ENCODE data around the gene RNF112.

Gene RNF112

GRCh38 chr17:19369846-19370492 lies 41.1 kb upstream of the RNF112 start:
- H3K4me3 ChIP-seq (ENCODE audit: low read depth, low read length), result no peak overlapping the region
- TF ChIP-seq CTCF (IDR thresholded peaks at IDR 0.05; ENCODE audit: low read depth, low read length, missing control alignments), result no peak
- no peak for DNase-seq (ENCODE audit: low read depth)

GRCh38 chr17:19370493-19370960 lies 40.5 kb upstream of the RNF112 start:
- no peak for TF ChIP-seq CTCF (IDR thresholded peaks at IDR 0.05; ENCODE audit: low read depth, low read length, missing control alignments)
- DNase-seq (ENCODE audit: low read depth), result no peak
- H3K4me3 ChIP-seq (ENCODE audit: low read depth, low read length), result no peak overlapping the region

DNA sequence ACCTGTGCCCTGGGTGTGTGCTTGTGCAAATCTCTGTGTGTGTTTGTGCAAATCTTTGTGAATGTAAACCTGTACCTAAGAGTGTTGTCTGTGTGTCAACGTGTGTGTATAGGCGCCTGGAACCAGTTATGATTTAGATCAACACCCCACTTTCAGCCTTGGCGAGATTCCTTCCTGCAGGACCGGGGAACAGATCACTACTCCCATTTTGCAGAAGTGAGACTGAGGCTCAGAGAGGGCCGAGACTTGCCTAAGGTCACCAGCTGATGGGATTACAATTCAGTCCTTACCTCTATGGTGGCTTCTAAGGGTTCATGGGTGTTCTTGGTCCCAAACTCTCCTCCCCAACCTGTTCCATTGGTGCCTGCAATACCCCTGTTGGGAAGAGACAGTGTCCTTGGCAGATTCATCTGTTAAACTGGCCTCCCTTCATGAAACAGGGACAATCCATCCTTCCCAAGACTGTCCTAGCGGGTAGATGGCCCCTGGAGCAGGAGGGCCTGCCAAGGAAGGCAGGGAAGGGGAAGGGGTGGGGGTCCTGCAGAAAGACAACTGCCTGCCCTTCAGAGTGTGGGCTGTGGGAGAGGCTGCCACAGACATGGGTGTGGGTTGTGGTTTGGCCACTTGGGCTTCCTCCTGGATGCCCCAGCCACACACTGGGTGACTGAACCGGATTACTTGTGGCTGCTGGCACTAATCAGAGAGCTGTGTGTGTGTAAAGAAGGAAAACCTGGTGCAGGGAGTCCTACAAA lies 39.6 kb upstream of the RNF112 start:
- no peak for TF ChIP-seq CTCF (IDR thresholded peaks at IDR 0.05; ENCODE audit: low read depth, low read length, missing control alignments)
- no peak overlapping the region for H3K4me3 ChIP-seq (ENCODE audit: low read depth, low read length)
- no peak for DNase-seq (ENCODE audit: low read depth)

DNA sequence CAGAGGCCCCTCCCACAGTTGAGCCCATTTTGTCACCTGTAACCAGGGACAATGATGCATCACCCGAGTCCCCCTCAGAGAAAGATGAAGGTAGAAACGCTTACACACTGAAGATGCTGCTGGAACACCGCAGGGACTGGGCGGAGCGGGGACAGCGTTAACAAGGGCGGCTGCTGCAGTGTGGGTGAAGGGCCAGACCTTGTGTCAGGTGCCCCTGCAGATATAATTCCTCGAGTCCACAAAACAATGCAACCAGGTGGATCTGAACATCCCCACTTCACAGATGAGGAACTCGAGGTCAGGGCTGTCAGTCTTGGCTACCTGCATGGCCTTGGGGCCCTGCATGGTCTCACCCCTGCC lies 39.0 kb upstream of the RNF112 start:
- DNase-seq (ENCODE audit: low read depth), result no peak
- no peak for TF ChIP-seq CTCF (IDR thresholded peaks at IDR 0.05; ENCODE audit: low read depth, low read length, missing control alignments)
- no peak overlapping the region for H3K4me3 ChIP-seq (ENCODE audit: low read depth, low read length)

DNA sequence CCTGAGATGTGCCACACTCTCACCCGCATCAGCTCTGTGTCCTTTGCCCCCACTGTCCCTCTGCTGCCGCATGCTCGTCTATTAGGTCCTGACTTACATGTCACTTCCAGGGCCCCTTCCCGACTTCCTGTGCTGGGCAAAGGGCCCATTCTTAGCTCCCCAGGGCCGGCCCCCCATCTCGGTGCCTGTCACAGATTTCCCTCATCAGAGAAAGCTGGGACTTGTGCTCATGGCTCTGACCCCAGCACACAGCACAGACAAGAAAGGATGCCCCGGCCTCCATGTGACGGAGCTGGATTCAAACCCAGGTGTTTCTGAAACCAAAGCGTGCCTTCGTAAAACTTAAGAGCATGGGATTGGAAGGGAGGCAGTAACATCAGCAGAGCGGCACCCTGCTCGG lies 38.6 kb upstream of the RNF112 start:
- H3K4me3 ChIP-seq (ENCODE audit: low read depth, low read length), result no peak overlapping the region
- no peak for TF ChIP-seq CTCF (IDR thresholded peaks at IDR 0.05; ENCODE audit: low read depth, low read length, missing control alignments)
- DNase-seq (ENCODE audit: low read depth), result no peak

DNA sequence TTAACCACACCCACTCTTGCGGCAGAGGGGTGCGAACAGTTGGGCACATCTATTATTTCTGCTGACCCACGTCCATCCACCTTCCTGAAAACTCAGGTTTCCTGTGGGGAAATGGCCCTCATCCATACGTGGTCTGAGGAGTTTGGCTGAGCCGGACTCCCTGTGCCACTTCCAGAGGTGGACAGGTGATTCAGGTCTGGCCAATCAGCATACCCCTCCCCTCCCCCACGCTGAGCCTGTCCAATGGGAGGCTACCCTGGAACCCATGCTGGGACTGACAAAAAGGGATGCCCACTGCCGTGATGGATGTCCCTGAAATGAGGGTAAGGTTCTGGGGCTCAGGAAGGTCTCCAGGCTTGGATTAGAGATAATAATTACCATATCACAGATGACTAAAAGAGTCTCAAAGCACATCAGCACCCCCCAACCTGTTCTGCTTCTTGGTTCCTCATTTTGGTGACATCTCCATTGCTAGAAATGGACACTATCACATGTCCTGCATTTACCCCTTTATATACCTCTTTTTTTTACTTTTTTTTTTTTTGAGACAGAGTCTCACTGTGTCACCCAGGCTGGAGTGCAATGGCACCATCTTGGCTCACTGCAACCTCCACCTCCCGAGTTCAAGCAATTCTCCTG lies 38.0 kb upstream of the RNF112 start:
- no peak overlapping the region for H3K4me3 ChIP-seq (ENCODE audit: low read depth, low read length)
- no peak for DNase-seq (ENCODE audit: low read depth)
- TF ChIP-seq CTCF (IDR thresholded peaks at IDR 0.05; ENCODE audit: low read depth, low read length, missing control alignments), result no peak
